ENCODE data around the gene VWF. TPM values are rescaled to one million over a fixed set of nuclear protein-coding genes. Genes with fewer than 3 reads are reported as not detected.
A peak's percentile ranks its signal among the peaks of the same experiment; 100 is the strongest.

The VWF gene
- total RNA-seq, 1 experiment from 2014 or later = not detected

- H3K4me2 ChIP-seq (ENCODE audit: low read length) = no peak overlapping the region
- no peak for TF ChIP-seq EZH2phosphoT487 (IDR thresholded peaks at IDR 0.05; ENCODE audit: borderline replicate concordance, low read length)
- TF ChIP-seq EZH2 (IDR thresholded peaks at IDR 0.05; ENCODE audit: low read length, unreplicated experiment) = no peak
- POLR2A ChIA-PET (ENCODE audit: unreplicated experiment) = no interaction called here
- no peaks in the 10 kb centered on the region for H3F3A ChIP-seq (ENCODE audit: low read length, unreplicated experiment)
- H3K27ac ChIP-seq (ENCODE audit: low read length) = no peak overlapping the region
- no peaks in the 10 kb centered on the region for H4K20me1 ChIP-seq (ENCODE audit: low read length)
- H3K27me3 ChIP-seq (ENCODE audit: low read length) = no peaks in the 10 kb centered on the region
- H3K9me2 ChIP-seq (replicated peaks; ENCODE audit: low read length) = no peaks in the 10 kb centered on the region
- no peaks in the 10 kb centered on the region for H3K9me3 ChIP-seq (ENCODE audit: low read length)
- ATAC-seq (no peak), DNase-seq (no peak)
- no TSS peak for BruUV-seq (replicated peaks)
- H3K79me2 ChIP-seq (ENCODE audit: low read length) = no peaks in the 10 kb centered on the region
- H3K4me1 ChIP-seq (ENCODE audit: insufficient read depth, low read length) = peaks cover 18% of the 10 kb centered on the region
- H3K36me3 ChIP-seq (ENCODE audit: low read depth, low read length) = no peaks in the 10 kb centered on the region
- CTCF ChIA-PET = no interaction called here
- H3K4me3 ChIP-seq (ENCODE audit: low read length) = no peak overlapping the region
- no peak overlapping the region for H3K9ac ChIP-seq (ENCODE audit: low read length)
- intact Hi-C loops (cut with micrococcal nuclease) = no loop called here
- no peak overlapping the region for H2AFZ ChIP-seq (ENCODE audit: low read length)
Measured at GRCh38 chr12:6099316-6099715, 25.2 kb downstream of the VWF start.

- H3K4me1 ChIP-seq (ENCODE audit: insufficient read depth, low read length) = peaks cover 37% of the 10 kb centered on the region
- DNase-seq (peak; percentile 75), ATAC-seq (peak; percentile 42)
- no peaks in the 10 kb centered on the region for H3K36me3 ChIP-seq (ENCODE audit: low read depth, low read length)
- peak overlapping the region; percentile 17; the same call in 1 of the 2 replicates for H3K27ac ChIP-seq (ENCODE audit: low read length)
- peak overlapping the region; percentile 20; the same call in 1 of the 2 replicates for H3K4me2 ChIP-seq (ENCODE audit: low read length)
- POLR2A ChIA-PET (ENCODE audit: unreplicated experiment) = no interaction called here
- no peaks in the 10 kb centered on the region for H3K79me2 ChIP-seq (ENCODE audit: low read length)
- H3K27me3 ChIP-seq (ENCODE audit: low read length) = no peaks in the 10 kb centered on the region
- no peaks in the 10 kb centered on the region for H3K9me3 ChIP-seq (ENCODE audit: low read length)
- CTCF ChIA-PET = no interaction called here
- BruUV-seq (replicated peaks) = no TSS peak
- H3K9me2 ChIP-seq (replicated peaks; ENCODE audit: low read length) = no peaks in the 10 kb centered on the region
- 0 out of 2 replicates have a peak overlapping the region, but pooled peaks have one; percentile 11 for H2AFZ ChIP-seq (ENCODE audit: low read length)
- H3K4me3 ChIP-seq (ENCODE audit: low read length) = no peak overlapping the region
- intact Hi-C loops (cut with micrococcal nuclease) = no loop called here
- no peak for TF ChIP-seq EZH2phosphoT487 (IDR thresholded peaks at IDR 0.05; ENCODE audit: borderline replicate concordance, low read length)
- no peak for TF ChIP-seq EZH2 (IDR thresholded peaks at IDR 0.05; ENCODE audit: low read length, unreplicated experiment)
- no peak for TF ChIP-seq CTCF (conservative IDR thresholded peaks at IDR 0.05; ENCODE audit: low read depth, low read length)
- no peaks in the 10 kb centered on the region for H3F3A ChIP-seq (ENCODE audit: low read length, unreplicated experiment)
- no peak overlapping the region for H3K9ac ChIP-seq (ENCODE audit: low read length)
- no peaks in the 10 kb centered on the region for H4K20me1 ChIP-seq (ENCODE audit: low read length)
Measured at GRCh38 chr12:6097411-6097810, 27.1 kb downstream of the VWF start.

- Histone ChIP-seq H3K36me3 (ENCODE audit: low read depth, low read length) (no peaks in the 10 kb centered on the region), H3K27me3 (ENCODE audit: low read length) (no peaks in the 10 kb centered on the region), H3K4me1 (ENCODE audit: insufficient read depth, low read length) (peaks cover 37% of the 10 kb centered on the region), H3K9me3 (ENCODE audit: low read length) (no peaks in the 10 kb centered on the region), H4K20me1 (ENCODE audit: low read length) (no peaks in the 10 kb centered on the region), H3K79me2 (ENCODE audit: low read length) (no peaks in the 10 kb centered on the region), H3K4me3 (ENCODE audit: low read length) (no peak overlapping the region), H3K4me2 (ENCODE audit: low read length) (no peak overlapping the region), H3F3A (ENCODE audit: low read length, unreplicated experiment) (no peaks in the 10 kb centered on the region), H3K9me2 (replicated peaks; ENCODE audit: low read length) (no peaks in the 10 kb centered on the region), H2AFZ (ENCODE audit: low read length) (no peak overlapping the region), H3K27ac (ENCODE audit: low read length) (no peak overlapping the region), H3K9ac (ENCODE audit: low read length) (no peak overlapping the region)
- TF ChIP-seq EZH2 (IDR thresholded peaks at IDR 0.05; ENCODE audit: low read length, unreplicated experiment) (no peak), EZH2phosphoT487 (IDR thresholded peaks at IDR 0.05; ENCODE audit: borderline replicate concordance, low read length) (no peak), CTCF (conservative IDR thresholded peaks at IDR 0.05; ENCODE audit: low read depth, low read length) (no peak)
- no TSS peak for BruUV-seq (replicated peaks)
- ChIA-PET POLR2A (ENCODE audit: unreplicated experiment) (no interaction called here), CTCF (no interaction called here)
- intact Hi-C loops (cut with micrococcal nuclease) = no loop called here
- no peak for DNase-seq
- ATAC-seq = no peak
Measured at GRCh38 chr12:6096527-6096926, 27.9 kb downstream of the VWF start.

All from PC-3 (cell line).